Frontal cortex (tissue), 4 donors: ENCODE results near the gene FLAD1. TPM values are rescaled to one million over a fixed set of nuclear protein-coding genes. Genes with fewer than 3 reads are reported as not detected.

Source experiments
- DNase-seq, 2 donors: peaks; one replicate each; pipeline ENCODE4 v3.0.0; 2012; ENCODE audit warnings: low spot score in 2 of 2
- FAIRE-seq: peaks from 2 replicates; lab custom pipeline; 2012; peaks lifted over from hg19 to GRCh38; lab: Jason Lieb, UNC
- total RNA-seq: library from RNA; depleted of rRNA; stranded (reverse); fragments of >200 nt; gene quantifications from one replicate; pipeline ENCODE4 v1.2.3, GENCODE V29; 2014
- donor health status: control.
- donor health status: control.
- donor health status: control.

Gene FLAD1
- 17.9 TPM for total RNA-seq

DNA sequence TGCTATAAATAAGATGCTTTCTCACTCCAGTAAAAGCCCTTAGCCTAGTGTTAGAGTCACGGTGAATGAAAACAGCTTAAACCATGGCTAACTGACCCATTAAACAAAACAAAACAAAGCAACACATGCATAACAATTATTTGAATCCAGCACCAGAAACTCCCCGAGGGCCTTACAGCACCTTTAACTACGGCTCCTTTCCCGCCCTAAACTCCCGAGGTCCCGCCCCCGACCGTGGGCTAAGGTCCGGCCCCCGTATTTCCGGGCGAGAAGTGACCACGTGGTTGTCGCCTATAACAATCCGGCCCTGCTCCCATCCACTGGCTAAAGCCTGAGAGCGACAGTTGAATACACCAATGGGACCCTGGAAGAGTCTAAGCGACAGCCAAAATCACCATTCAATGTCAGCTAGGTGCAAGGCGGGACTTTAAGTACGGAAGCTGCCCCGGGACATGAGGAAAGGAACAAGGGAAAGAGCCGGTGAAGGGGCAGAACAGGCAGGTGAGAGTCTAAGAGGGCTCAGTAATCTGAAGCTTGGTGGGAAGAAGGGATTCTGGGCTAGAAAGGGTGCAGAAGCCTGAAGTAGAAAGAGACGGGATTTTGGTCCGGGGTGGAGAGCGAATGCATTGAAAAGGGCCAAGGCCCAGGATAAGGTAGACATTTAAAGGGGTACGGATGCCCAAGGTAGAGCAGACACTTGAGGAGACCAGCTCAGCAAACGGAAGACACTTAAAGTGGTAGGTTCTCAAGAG, at the start of gene FLAD1:
TSS of gene FLAD1 (plus strand) at position 448 of the 752 bp plus-strand sequence. CDS start 351 bp downstream, outside the sequence.
- DNase-seq (peak; percentile 84 to 97), FAIRE-seq (peak; percentile 86)

DNA sequence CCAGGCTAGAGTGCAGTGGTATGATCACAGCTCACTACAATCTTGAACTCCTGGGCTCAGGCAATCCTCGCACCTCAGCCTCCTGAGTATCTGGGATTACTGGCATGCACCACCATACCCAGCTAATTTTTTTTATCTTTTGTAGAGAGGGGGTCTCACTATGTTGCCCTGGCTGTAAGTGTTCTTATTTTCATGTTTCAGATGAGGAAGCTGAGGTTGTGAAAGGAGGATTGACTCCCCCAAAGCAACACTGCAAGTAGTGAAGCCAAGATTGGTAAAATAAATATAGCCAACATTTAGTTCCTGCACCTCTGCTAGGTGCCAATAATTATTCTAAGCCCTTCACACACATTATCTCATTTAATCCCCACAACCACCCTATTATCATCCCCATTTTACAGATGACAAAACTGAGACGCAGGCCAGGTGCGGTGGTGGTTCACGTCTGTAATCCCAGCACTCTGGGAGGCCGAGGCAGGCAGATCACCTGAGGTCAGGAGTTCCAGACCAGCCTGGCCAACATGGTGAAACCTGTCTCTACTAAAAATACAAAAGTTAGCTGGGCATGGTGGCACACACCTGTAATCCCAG, 48.7 kb upstream of the FLAD1 start:
- DNase-seq (no peak), FAIRE-seq (no peak)

DNA sequence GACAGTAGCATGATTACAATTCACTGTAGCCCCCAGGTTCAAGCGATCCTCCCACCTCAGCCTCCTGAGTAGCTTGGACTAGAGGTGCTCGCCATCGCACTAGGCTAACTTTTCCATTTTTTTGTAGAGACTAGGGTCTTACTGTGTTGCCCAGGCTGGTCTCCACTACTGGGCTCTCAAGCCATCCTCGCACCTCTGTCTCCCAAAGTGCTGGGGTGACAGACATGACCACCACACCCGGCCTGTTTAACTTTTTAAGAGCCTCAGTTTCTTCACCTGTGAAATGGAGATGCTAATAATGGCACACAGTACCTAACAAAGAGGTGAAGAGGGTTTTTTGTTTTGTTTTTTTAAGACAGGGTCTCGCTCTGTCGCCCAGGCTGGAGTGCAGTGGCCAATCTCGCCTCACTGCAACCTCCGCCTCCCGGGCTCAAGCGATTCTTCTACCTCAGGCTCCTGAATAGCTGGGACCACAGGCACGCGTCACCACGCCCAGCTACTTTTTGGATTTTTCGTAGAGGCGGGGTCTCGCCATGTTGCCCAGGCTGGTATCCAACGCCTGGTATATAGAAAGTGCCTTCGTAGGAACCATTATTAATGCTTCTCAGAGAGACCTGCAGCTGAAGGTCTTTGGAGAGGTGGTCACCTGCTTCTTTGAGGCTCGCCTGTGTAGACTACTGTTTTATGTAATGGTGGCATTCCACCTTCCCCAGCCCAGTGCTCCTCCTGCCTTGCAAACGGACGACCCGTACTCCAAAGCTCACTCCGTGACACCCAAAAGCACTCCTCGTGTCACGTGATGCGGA, 47.2 kb upstream of the FLAD1 start:
- DNase-seq (no peak), FAIRE-seq (no peak)

DNA sequence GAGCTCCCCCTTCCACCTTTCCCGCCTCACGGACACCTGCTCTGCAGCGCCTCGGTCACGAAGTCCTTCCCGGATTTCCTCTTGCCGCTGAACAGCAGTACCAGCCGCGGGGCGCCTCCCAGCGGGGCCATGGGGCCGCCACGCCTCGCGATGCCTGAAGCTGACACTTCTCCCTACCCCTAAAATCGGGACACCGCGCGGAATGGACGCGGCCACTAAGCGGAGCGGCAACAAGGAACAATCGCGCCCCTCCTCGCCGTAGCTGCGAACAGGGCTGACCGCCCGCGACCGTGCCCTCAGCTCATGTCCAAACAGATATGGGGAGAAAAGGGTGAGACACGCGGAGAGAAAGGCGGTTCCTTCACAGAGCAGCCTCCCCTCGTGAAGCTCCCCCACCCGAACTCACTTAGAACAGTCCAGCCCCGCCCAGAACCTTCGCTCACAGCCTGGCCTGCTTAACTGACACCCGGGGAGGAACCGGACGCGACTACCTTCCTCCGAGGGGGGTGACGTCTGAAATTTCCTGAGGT, 46.5 kb upstream of the FLAD1 start, which contains the start of gene PMVK:
TSS of gene PMVK (minus strand) at position 165 of the 530 bp plus-strand sequence. CDS start at position 131, 34 bp downstream.
- FAIRE-seq (no peak), DNase-seq (peak; percentile 89 to 93)

DNA sequence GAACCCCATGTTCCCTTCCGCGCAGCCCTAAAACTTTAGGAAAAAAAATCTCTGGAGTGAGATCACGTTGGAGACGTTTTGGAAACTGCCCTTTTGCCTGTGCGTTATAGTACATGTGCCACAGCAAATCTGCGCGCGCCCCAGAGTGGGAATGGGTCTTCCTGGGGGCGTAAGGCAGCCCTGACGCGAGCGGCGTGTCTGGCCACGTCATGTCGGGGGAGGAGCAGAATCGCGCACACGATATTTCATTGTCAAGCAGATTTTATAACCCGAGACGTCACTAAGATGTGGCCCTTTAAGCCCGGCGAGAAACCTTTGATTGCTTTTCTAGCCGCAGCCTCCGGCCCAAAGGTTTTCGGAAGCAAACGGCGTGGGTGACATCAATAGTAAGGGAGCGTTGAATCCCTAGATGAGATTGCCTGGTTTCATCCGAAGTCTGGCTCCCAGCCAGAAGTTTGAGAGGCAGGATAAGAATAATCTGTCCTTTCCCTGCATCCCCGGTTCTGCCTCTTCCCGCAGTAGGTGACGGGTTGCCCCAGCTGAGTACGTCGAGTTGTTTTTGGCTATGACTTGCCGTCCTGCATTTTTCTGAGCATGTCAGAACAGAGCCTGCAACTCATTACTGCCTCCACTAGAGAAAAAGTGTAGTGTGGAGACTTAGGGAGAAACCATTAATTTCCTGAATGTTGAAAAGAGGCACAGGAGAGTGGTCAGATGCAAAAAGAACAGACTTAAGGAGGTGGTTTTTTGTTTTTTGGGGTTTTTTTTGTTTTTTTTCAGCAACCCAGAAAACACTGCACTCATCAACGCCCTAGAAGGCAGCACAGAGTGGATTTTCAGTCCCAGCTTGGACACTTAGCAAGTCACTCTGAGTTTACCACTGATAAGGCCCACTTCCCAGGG, 45.8 kb upstream of the FLAD1 start:
- DNase-seq (peak; percentile 86 to 91), FAIRE-seq (no peak)

DNA sequence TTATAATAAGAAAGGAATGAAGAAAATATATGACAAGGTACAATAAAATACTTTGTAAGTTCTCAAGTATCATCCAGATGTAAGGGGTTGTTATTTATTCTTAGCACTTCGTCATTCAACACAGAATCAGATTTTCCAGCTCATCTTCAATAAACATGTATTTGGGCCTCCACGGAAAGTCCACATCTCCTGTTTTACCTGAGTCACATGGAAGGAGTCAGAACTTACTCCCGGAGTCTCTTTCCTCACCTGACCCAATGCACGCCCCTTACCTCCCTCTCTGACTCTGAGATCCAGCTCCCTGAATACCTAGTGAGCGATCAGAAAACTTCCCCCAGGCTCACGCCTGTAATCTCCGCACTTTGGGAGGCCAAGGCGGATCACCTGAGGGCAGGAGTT, 45.2 kb upstream of the FLAD1 start:
- FAIRE-seq, result no peak
- no peak for DNase-seq

DNA sequence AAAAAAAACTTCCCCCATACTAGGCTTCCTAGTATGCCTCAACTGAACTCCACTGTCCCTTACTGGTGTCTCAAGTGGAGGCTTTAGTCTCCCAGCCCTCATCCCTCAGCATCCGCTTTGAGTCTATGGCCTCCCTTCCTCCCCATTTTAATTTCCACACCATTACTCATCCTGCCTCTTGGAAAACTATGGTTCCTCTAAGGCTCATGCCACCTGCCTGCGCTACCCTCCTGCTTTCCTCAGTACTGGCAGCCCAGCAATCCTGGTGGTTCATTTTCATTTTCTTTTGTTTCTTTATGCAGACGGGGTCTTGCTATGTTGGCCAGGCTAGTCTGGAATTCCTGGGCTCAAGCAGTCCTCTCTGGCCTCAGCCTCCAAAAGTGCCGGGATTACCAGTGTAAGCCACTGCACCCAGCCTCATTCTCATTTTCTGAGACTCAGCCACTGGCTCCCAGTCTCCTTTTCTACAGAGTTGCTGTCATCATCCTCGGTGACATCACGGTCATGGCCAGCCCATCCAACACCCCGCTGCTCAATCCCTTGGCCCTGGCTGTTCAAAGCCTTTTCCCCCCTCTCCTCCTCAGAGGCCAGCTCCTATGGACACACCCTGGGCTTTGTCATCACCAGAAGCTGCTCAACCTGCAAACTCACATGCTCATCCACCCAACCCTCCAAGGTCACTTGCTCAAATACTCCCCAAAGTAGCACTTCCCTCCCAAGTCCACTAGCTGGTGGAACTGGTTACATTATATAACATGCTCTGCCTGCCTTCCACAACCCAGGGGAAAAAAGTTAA, 44.3 kb upstream of the FLAD1 start:
- FAIRE-seq, result no peak
- DNase-seq, result no peak

DNA sequence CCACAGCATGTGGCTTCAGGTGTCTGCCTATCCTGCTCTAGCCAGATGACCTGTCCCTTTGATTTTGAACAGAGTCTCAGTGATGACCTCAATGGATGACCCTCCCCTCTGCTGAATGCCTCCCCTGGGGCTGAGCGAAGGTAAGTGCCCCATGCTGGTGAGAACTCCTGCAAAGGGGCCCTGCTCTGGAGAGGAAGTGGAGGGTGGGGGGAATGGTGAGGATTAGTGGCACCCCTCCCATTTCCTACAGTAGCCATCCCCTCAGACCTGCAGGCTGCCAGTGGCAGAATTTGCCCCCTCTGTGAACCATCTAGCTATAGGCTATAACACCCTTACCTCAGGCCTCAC, 43.0 kb upstream of the FLAD1 start:
- FAIRE-seq, result no peak
- no peak for DNase-seq

DNA sequence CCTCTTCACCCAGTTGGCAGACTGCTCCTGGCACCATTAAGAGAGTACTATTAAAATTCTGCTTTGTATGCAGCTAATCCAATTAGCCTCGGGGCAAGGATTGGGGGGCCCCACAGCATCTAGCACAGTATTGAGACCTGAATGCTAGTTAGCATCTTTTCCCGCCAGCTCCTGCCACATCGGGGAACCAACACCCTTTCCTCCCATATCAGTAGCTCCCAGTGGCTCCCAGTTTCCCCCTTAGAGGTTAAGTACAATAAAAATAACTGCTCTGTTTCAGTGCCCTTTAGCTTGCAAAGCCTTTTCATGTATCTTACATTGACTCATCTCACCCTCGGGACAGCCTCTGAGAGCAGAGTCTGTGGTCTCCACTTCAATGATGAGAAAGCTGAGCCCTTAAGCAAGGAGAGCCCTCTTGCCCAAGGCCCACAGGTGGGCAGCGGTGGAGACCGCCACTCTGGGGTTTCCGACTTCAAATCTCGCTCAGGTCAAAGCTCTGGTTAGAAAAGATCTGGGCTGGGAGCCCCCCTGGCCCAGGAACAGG, 42.4 kb upstream of the FLAD1 start:
- FAIRE-seq, result no peak
- no peak for DNase-seq

DNA sequence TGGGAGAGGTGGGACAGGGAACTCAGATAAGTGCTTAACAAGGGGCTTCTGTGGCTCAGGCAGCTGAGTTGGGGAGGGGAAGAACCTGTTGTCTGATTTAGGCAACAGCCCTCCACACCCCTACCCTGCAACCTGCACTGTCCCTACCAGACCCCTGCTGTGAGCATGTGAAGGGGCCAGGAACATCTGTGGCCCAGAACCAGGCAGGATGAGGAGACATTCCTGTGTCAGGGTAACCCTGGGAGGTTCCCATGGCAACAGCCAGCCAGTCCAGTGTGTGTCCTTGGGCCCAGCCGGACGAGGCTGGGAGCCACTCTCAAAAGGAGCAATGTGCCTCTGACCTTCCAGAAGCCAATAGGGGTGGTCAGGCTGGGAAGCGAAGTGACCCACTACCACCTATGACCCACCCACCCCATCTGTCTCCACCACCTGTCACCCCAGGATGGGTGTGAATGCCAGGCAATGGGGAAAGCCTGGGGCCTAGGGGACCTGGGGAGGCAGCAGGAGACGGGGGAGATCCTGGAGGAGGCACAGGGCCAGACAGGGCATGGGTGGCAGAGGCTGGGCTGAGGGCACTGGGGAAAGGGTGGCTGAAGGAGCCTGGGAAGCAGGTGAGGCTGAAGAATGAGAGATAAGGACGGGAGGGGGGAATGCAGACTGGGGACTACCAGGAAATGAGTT, 41.7 kb upstream of the FLAD1 start:
- no peak for DNase-seq
- FAIRE-seq, result no peak

DNA sequence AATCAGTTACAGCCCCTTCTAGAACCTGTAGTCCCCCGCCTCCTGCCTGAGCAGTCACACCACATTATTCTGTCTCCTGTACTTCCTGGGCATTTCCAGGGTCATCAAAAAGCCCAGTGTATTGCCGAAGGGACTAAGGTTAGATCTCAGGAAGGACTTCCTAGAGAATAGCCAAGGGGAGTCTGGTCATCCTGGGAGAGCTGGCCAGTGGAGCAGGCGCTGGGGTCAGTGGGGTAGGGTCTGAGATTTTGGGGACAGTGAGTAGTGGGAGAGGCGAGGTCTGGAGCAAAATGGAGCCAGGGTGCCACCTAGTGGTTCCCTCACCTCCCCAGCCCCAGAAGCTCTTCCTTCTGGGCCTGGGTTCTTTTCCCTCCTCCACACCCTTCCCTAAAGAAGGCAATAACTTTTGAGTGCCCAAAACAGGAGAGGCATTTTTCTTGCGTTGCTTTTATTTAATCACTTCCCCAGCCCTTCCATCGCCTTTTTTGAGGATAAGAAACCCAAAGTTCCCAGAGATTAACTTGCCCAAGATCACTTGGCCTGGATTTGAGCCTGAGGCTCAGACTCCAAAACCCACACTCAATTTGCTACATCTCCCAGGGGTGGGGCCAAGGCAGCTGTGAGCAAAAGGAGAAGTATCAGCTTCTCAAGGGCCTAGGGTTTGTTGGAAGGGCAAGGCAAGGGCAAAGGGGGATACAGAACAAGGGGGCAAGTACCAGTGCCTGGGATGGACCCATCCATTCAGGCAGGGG, 39.3 kb upstream of the FLAD1 start:
- no peak for FAIRE-seq

DNA sequence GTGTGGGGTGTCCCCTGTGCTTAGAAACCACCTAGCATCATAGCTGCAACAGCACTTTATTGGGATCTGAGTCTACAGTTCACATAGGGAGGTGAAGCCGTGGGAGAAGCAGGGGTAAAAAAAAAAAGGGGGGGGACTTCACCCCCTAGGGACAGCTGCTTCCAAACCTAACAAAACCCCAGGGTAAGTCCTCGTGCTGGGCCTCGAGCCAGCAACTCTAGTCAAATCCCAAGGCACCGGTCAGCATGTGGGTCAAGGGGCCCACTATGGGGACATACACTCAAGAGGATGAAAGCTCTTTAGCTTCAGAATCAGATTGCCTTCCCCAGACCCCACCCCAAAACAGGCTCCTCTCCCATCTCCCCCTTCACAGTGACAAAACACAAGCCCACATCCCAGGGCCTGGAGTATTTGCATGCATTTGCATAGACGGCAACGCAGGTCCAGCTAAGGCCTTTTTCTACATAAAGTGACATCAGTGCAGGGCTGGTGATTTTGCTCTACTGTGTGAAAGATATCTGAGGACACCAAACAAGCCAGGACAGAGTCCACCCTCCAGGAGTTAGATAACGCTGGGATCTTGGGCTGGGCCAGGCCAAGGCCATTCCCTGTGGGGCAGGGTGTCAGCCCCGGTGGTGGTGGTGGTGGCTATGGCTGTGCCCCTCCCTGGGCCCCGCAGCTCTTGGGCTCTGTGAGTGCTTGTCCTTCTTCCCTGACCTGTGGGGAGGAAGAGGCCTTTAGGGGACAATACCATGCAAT, 38.6 kb upstream of the FLAD1 start:
- DNase-seq (no peak), FAIRE-seq (no peak)

More for the DNA sequence above, 39.3 kb upstream of the FLAD1 start:
- peak in 1 of 2 donors; percentile 57 for DNase-seq

DNA sequence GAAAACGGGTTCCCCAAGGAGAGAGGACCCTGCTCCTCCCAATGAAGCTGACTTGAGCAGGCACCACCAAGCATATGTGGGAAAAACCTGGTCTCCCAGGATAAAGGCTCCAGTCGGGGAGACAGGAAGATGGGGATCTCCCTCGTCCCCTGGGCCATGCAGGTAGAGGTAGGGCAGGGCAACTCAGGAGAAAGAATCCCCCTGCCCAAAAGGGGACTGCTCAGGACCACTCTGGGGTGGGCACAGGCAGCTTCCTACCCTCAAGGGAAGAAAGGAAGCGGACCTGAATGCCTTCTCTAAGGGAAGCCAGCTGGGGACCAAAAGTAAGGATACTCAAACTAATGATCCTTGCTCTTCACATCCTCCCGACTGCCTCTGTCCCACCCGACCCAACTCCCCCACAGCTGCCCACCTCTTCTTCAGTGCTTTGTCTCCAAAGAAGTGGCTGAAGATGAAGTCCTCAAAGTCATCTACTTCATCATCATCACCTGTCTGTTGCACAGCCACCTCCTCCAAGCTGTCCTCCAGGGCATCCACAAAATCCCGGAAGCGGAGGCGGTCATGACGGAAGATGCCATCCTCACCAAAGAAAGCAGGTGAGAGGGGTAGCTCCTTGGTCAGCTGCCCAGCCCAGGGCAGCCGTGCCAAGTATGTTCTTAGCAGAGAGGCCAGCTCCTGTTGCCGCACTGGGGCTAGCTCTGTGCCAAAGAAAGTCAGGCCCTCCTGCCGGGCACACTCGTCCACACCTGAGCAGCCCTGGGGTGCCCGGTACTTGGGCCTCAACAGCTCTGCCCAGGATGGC, 37.8 kb upstream of the FLAD1 start:
- DNase-seq (no peak), FAIRE-seq (no peak)

DNA sequence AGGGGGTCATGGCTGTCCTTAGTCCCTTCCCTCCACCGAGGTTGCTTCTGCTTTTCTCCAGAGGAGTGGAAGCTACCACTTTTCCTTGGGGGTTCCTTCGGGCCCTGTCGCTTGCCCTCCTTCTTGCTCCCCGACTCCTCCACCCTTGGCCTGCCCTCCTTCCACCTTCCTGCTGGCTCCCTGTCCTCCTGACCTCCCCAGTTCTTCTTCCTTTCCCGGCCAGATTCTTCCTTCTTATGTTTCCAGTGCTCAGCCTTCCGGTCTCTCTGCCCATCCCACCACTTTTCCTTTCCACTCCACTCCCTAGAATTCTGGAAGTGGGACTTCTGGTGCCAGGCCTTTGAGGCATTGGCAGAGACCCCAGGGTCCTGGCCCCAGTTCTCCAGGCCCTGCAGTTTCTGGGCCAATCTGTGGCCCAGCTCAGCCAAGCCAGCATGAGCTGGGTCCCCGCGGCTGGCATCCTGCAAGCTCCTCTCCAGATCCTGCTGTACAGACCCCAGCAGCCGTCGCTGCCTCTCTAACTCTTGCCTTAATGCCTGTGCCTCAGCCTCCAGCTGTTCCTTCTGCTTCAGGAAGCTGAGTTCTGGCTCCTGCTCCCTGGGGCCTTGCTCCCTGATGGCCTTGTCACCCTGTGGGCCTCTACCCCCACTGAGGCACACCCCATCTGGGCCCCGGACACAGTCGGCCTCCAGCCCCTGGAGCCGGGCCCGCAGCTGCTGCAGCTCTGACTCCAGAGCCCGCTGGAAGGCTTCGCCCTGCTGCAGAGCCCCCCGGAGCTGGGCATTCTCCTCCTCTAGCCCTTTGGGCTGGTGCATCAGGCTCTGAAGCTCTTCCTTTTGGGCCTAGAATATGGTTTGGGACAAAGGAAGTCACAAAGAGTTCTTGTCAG, 36.9 kb upstream of the FLAD1 start:
- FAIRE-seq, result no peak

DNA sequence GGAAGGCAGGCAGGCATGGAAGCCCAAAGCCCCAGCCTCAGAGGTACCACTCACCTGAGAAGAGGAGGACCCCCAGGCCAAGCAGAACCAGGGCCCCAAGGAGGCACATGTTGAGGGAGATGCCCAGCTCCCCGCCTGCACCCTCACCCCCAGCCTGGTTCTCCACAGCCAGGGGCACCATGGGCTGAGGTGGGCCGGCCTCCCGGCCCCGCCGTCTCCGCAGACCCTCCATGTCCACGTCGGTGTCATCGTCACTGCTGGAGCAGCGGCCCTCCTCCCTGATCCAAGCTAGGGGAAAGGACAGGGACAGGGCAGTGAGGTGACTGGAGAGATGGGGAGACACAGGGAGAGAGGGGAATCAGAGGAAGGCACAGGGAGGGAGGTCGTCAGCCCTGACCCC, 35.1 kb upstream of the FLAD1 start:
- DNase-seq (no peak), FAIRE-seq (no peak)

More for the DNA sequence above, 36.9 kb upstream of the FLAD1 start:
- DNase-seq, result no peak
